ENCODE measurements around the gene HNRNPC.

DNA sequence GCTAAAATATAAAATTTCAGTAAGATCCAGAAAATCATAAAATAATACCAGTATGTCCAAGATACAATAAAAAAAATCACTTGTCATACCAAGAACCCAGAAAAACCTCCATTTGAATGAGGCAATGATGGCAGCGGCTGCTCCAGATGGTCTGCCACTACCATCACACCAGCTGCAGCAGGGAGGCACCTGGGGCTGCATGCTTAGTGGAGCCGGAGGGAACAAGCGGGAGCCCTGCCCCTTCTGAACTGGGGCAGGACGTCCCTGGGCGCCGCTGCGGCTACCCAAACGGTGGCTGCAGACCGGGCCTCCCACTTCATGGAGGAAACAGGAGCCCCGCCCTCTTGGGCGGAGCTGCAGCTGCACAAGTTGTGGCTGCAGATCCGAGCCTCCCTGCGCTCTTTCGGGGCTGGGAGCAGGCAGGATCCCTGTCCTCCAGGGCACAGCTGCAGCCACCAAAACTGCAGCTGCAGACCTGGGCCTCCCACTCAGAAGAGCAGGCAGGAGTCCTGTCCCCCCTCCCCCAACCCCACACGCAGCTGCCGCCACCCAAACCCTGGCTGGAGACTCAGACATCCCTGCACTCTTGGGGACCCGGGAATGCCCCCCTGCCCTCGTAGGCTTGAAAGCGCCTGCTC, 77.3 kb downstream of the HNRNPC start:
- TF ChIP-seq MAFK (IDR thresholded peaks at IDR 0.05; ENCODE audit: partially characterized antibody), result no peak
- no peak for TF ChIP-seq CTCF (IDR thresholded peaks at IDR 0.05)
- no peak for TF ChIP-seq EP300 (IDR thresholded peaks at IDR 0.05)
- no peak for TF ChIP-seq CEBPB (IDR thresholded peaks at IDR 0.05)
- TF ChIP-seq CBX2 (IDR thresholded peaks at IDR 0.05; ENCODE audit: borderline replicate concordance, low read depth), result no peak
- TF ChIP-seq ZSCAN20 (CRISPR knock-in tag; IDR thresholded peaks at IDR 0.05), result no peak
